Stimulated activated CD4-positive, alpha-beta T cell treated with anti-CD3 and anti-CD28 coated beads, TNF-alpha, amount 100 ng/mL, for 24 hours (primary cell): ENCODE results near the gene PMEL.

ENCODE experiments used
- DNase-seq, 3 experiments: peaks; one replicate each; pipeline ENCODE4 v3.0.0-alpha.2; 2020; ENCODE audit warnings: low read depth in 3 of 3

Gene PMEL

GRCh38 chr12:55942055-55942454 lies 23.8 kb downstream of the PMEL start:
- no peak for DNase-seq

GRCh38 chr12:55940065-55940732 lies 25.6 kb downstream of the PMEL start:
- DNase-seq, result peak; percentile 70 to 80 (median 79)

GRCh38 chr12:55938826-55939501 lies 26.9 kb downstream of the PMEL start:
- no peak for DNase-seq

- no peak for DNase-seq
Observed at GRCh38 chr12:55937981-55938380, 27.9 kb downstream of the PMEL start.

GRCh38 chr12:55935738-55936151 lies 30.1 kb downstream of the PMEL start:
- peak in 1 of 3 experiments; percentile 48 for DNase-seq

GRCh38 chr12:55934773-55935172 lies 31.1 kb downstream of the PMEL start:
- DNase-seq, result no peak

DNA sequence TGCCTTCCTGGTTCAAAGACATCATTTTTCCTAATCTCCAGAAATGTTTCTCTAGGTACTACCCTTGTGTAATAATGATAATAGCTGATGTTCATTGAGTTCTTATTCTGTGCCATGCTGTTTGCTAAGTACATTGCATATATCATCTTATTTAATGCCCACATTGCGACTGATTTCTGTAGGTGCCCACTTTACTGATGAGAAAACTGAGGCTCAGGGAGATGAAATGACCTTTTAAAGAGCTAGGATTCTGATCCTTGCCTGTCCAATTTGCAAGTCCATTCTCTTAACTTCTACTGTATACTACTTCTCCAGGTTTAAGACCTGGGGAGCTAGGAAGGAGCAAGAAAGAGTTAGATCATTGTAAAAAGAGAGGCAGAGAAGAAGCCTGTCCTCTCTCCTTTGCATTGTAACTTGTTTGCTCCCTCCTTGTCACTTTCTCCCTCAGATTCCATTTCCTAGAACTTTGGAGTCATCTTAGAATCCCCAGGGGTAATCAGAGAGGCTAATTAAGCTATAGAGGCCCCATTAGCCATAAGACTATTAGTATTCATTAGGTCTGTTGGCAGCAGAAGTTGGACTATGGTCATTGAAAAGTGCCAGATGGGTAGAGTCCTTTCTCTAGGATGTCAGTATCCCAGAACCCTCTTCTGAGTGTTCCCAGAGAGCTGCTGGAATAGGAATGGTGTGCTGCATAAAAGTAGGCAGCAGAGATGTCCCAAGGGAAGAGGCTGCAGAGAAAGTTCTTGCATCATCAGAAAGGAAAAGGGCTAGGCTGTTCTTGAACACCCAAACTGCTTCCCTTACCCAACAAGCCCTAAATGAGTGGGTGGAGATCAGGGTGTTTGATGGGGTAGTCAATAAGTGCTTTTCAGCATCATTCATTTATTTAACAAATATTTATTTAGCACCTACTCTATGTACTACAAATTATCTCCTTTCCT lies 31.8 kb downstream of the PMEL start:
- DNase-seq, result no peak

GRCh38 chr12:55933169-55933798 lies 32.6 kb downstream of the PMEL start:
- no peak for DNase-seq

GRCh38 chr12:55932551-55932910 lies 33.3 kb downstream of the PMEL start:
- peak in 1 of 3 experiments; percentile 52 for DNase-seq

DNA sequence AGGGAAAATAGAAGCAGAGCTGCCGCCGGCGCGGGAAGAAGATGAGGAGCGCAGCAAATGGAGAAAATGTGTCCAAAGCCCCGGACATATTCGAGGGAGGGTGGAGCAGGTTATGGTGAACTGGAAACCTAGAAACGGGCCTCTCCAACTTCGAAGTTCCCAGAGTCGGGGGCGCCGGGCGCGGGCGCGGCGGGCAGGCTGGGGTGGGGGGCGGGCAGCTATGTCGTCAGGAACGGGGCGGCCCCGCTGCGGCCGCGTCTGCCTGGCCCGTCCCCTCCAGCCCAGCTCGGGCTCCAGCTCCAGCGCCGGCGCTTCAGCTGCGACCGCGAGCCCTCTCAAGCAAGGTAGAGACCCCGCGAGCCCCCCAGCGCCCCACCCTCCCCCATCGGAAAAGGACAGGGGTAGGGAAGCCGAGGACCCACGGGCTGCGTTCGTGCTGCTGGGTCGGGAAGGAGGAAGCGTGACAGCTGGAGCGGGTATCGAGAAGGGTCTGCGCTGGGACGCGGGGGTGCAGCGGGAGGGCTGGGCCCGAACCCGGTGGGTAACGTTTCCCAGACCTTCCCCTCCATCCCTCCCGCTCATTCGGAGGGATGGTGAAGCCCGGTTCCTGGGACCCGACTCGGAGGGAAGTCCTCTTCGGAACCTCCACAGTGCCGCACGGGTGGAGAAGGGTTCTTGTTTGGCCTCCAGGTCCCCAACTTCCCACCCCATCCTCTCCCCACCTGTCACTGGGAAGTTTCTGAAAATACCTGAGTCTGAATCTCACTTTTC lies 33.9 kb downstream of the PMEL start:
- no peak for DNase-seq

DNA sequence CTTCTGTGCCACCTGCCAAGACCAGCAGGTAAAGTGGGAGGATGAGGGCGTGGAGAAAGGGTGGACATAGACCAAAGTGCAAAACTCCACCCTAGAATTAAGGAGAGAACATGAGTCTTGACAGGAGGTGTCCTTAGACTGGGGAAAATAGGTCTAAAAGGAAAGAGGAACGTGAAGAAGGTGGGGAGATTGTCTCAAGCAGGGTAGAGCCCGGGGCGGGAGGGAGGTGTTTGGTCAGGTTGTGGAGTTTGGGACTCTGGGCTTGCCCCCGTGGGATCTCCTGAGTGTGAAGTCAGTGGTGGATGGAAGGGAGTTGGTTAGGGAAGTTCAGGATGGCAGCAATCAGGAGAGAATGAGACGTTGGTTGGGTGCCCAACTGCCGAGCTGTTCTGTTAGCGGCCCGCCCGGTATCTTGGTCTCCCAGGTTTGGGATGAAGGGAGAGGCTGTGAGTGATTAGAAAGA lies 34.5 kb downstream of the PMEL start:
- DNase-seq, result no peak

DNA sequence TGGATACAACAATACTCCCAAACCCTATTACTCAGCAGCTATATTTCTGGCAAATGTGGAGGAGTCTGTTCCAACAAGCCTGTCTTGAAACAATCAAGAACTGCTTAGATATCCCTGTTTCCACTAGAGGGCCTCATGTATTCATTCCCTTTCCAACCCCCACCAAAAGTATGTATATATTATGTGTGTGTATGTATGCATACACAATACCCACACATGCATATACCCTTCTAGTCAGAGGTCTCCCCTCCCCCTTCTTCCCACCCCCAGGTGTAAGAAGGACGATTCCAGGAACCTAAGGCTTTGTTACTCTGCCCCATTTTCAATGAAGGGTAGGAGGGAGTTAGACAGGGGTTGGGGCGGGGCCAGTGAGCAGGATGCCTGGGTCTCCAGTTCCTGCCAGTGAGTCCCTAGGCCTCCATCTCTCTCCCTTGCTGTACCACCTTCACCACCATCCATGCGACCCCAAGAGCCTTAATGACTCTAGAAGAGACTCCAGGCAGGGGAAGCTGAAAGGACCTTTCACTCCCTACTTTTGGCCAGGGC lies 35.0 kb downstream of the PMEL start, which contains the start of gene DGKA:
Gene DGKA (plus strand): TSS at position 392 of the 546 bp plus-strand sequence. CDS start 5,342 bp downstream, outside the sequence.
- peak; percentile 57 to 86 (median 63) for DNase-seq

GRCh38 chr12:55929306-55929791 lies 36.5 kb downstream of the PMEL start:
- peak; percentile 65 to 85 (median 73) for DNase-seq

DNA sequence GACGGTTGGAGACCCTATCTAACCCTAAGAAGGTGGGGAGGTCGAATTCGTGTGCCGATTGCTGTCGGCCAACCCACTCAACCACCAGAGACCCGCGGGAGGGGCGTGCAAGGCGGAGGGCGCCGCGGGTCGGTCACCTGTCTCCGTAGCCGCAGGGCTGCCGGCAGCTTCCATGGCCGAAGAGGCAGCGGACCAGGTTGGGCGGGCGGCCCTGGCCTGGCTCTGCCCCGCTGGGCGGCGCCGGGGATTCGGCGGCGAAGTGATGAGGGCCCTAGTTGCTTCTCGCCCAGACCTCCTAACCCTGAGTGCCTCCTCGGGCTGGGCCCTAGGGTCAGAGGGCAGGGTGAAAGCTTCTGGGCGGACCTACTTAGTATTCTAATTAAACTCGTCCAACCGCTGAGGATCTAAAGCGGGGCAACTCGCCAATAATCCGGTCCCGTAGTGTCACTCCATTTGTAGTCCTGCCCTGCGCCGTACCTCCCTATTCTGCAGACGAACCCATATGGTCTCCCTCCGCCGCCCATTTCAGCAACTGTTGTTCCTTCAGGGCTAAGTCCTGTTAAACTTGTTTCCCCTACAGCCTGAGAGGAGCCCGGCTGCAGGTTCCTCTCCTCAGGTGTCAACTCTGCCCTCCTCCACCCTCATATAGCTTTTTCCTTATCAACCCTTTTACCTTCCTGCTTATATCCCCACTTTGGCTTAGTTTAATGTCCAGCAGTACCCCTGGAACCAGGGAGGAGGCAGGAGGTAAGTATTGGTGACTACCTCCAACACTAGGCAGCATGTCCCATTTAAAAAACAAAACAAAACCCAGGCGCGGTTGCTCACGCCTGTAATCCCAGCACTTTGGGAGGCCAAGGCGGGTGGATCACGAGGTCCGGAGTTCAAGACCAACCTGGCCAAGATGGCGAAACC lies 38.0 kb downstream of the PMEL start, which contains the start of gene PYM1:
Gene PYM1 (minus strand): TSS at position 307 of the 915 bp plus-strand sequence. CDS start 133 bp downstream, at position 174.
- peak in 1 of 3 experiments; percentile 72 for DNase-seq

- DNase-seq, result peak; percentile 83 to 93 (median 87)
Observed at GRCh38 chr12:55926738-55927587, 38.9 kb downstream of the PMEL start.

DNA sequence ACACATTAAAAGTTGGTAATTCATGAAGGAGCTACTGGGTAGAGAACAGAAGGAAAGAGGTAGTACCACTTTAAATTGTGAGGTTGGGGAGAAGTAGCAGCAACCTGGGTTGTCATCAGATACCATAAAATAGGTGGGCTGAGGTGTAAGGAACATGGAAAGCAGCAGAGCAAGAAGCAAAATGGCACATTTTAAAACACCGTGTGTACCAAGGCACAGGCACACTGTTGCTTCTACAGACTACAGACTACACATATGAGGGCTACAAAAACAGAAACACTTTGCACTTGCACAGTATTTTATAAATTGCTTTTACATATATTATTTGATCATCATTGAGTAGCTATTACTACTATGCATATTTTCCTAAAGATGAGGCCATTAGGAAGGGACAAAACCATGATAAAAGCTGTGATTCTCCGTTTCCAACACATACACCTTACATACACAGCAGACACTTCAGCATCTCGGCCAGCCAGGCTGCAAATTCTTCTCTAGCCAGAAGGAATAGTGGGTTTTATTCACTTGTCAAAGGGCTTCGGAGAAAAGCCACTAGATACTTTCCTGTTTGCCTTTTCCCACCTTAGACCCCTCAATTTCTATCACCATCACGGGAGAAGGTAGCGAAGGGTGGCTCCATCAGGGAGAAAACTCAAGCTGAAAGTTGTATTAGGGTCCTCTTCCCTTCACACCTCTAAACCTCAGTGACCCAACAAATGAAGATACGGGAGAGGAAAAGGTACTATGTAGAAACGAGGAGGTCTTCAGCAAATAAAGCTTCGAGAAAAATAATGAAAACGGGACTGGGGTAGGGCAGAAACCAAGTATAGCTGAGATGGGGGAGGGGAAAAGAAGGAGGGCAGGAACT lies 39.7 kb downstream of the PMEL start:
- no peak for DNase-seq

DNA sequence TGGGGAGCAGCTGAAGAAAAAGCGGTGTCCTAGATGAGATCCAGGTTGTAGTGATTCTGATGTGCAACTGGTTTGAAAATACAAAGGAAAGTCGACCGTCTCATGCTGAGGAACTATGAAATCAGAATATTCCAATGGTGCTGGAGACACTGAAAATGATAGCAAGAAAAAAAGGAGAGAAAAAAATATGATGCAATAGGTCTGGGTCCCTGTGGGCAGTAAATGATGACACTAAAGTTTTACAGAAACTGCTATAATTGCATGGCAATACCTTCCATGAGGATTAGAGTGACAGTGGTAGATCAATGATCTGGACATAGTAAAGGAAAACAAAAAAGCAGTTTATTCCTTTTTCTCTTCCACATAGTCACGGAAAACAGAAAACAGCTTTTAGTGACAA lies 40.5 kb downstream of the PMEL start:
- no peak for DNase-seq
